ENCODE results near the gene PHKB.

The PHKB gene

DNA sequence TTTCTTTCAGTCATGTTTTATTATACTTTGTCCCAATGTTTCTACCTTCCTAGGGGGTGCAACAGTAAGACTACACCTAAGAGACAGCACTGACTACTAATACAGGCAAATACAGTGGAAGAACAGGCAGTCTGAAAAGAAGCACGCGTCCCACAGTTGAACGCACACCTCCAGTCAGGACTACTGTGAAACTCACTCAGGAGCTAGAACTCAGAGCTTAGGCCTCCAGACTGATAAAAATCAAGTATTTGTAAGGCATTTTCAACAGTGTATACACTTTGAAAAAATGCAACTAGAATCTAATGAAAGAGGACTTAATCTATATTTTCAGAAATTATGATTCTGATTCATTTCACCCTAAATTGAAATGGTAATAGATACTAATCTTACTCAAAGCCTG is 14.7 kb upstream of the PHKB start:
- no peak for TF ChIP-seq CTCF (IDR thresholded peaks at IDR 0.05; ENCODE audit: extremely low read depth, insufficient read depth, missing control alignments)
- no peak for DNase-seq (ENCODE audit: low spot score)
- in situ Hi-C loops (cut with MboI; ENCODE audit: low pct_unique_long_range_greater_than_20kb, low sequenced_read_pairs, unreplicated experiment), result no loop called here

DNA sequence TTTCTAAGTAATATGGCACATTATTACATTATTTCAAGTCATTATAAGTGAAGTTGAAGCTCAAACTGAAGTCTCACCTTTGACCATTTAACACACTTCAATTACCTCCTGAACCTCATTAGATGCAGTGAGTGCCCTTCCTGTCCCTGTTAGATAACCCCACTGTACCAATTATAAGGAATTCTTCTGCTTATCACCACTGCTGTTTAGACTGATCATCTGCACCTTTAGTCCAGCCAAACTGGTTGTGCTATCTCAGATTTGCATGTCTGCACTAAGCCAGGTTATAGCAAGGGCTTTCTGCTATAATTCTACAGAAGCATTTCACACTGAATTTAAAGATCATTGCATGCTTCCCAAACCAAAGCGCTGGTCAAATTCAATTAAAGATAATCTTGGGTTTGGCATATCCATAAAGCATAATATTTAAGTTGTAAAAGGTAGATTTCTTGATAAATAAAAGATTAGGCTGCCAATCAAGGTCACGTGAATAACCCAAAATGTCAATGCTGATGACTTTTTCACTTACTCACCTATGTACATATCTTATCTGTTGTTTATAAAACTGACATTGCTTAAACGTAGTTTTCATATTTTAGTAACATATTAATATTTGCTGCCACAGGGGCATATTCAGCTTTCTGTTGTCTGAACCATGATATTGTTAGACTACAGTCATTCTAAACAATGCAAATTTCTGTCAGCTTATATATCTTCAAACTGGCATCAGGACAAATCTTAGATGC is 12.1 kb upstream of the PHKB start:
- in situ Hi-C loops (cut with MboI; ENCODE audit: low pct_unique_long_range_greater_than_20kb, low sequenced_read_pairs, unreplicated experiment), result no loop called here
- no peak for TF ChIP-seq CTCF (IDR thresholded peaks at IDR 0.05; ENCODE audit: extremely low read depth, insufficient read depth, missing control alignments)
- DNase-seq (ENCODE audit: low spot score), result no peak

GRCh38 chr16:47449788-47450187 is 11.3 kb upstream of the PHKB start:
- in situ Hi-C loops (cut with MboI; ENCODE audit: low pct_unique_long_range_greater_than_20kb, low sequenced_read_pairs, unreplicated experiment), result no loop called here
- no peak for TF ChIP-seq CTCF (IDR thresholded peaks at IDR 0.05; ENCODE audit: extremely low read depth, insufficient read depth, missing control alignments)
- DNase-seq (ENCODE audit: low spot score), result no peak

GRCh38 chr16:47458331-47458730 is 2.8 kb upstream of the PHKB start:
- no peak for DNase-seq (ENCODE audit: low spot score)
- no peak for TF ChIP-seq CTCF (IDR thresholded peaks at IDR 0.05; ENCODE audit: extremely low read depth, insufficient read depth, missing control alignments)
- in situ Hi-C loops (cut with MboI; ENCODE audit: low pct_unique_long_range_greater_than_20kb, low sequenced_read_pairs, unreplicated experiment), result no loop called here

DNA sequence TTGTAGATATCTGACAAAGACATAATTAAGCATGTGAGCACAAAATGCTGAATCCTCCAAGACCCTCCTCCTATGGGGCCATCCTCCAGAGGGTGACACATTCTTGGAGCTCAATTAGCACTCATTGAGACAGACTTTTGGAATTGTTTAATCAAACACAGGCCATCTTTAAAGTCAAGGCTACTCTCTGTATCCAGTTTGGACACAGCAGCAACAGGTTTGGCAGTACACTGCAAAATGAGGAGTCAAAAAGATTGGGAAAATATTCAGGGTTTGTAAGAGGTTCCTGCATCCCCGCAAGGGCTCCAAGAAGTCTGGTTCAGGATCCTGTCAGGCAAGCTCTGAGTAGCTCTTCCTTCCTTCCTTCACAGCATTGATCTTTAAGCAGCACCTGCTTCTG is 1.5 kb upstream of the PHKB start:
- in situ Hi-C loops (cut with MboI; ENCODE audit: low pct_unique_long_range_greater_than_20kb, low sequenced_read_pairs, unreplicated experiment), result no loop called here
- no peak for TF ChIP-seq CTCF (IDR thresholded peaks at IDR 0.05; ENCODE audit: extremely low read depth, insufficient read depth, missing control alignments)
- no peak for DNase-seq (ENCODE audit: low spot score)

- no peak for DNase-seq (ENCODE audit: low spot score)
- in situ Hi-C loops (cut with MboI; ENCODE audit: low pct_unique_long_range_greater_than_20kb, low sequenced_read_pairs, unreplicated experiment), result no loop called here
- no peak for TF ChIP-seq CTCF (IDR thresholded peaks at IDR 0.05; ENCODE audit: extremely low read depth, insufficient read depth, missing control alignments)
These were observed 796 bp upstream of the PHKB start for GRCh38 chr16:47460359-47460710.

Data from GM13977 (cell line).